HG03066 (cell line): Measurements from ENCODE around the gene RPS6KA4.
"Not testable (repeated sequence)": the region's sequence is repeated elsewhere in the genome, so short reads cannot be mapped to it uniquely, and the experiment has no call there.

ENCODE experiments used
- ATAC-seq: cut with Tn5 transposase; IDR thresholded peaks from one replicate; pipeline ENCODE4 v1.9.1; 2021; ENCODE audit warnings: low read depth; ENCODE audit not compliant: unreplicated experiment

RPS6KA4 gene

GRCh38 chr11:64410404-64410734 lies 51.4 kb downstream of the RPS6KA4 start:
- no peak for ATAC-seq

- no peak for ATAC-seq
These were observed 54.5 kb downstream of the RPS6KA4 start for GRCh38 chr11:64413417-64413816.

GRCh38 chr11:64415286-64415685 lies 56.3 kb downstream of the RPS6KA4 start:
- ATAC-seq: no peak

- no peak for ATAC-seq
These were observed 57.2 kb downstream of the RPS6KA4 start for GRCh38 chr11:64415996-64416728.

- not testable (repeated sequence) for ATAC-seq
These were observed 59.3 kb downstream of the RPS6KA4 start for GRCh38 chr11:64418233-64418632.

GRCh38 chr11:64419257-64419790 lies 60.4 kb downstream of the RPS6KA4 start:
- ATAC-seq: no peak

GRCh38 chr11:64419818-64420485 lies 61.0 kb downstream of the RPS6KA4 start:
- ATAC-seq: no peak
